Naive thymus-derived CD8-positive, alpha-beta T cell (primary cell): ENCODE data around the gene PCDHB9. TPM values are rescaled to one million over a fixed set of nuclear protein-coding genes. Genes with fewer than 3 reads are reported as not detected.
"Not testable (repeated sequence)": the region's sequence is repeated elsewhere in the genome, so short reads cannot be mapped to it uniquely, and the experiment has no call there.

Experiments
- ATAC-seq, 2 donors: fragments of 150-1000 bp; cut with Tn5 transposase in 1 of 2; sonication (Bioruptor Pico), chemical (Tn5 transposase) in 1 of 2; 1 replicate in 1 of 2; 2 replicates in 1 of 2; pipeline ENCODE4 v1.10.0; 2021; ENCODE audit warnings: mild to moderate bottlenecking in 2 of 2, moderate library complexity in 2 of 2
- POLR2A ChIA-PET: fragments of 350-600 bp; sonication (Branson Sonifier 250); formaldehyde crosslinking; loops from one replicate; lab custom pipeline; 2021; ENCODE audit warnings: antibody characterized with exemption; lab: Charles Lee
- DNase-seq, 10 donors: peaks; one replicate each; pipeline versions ENCODE4 v3.0.0 to v3.0.0-alpha.2; 2020 to 2022
- H3K27ac Mint-ChIP-seq, 10 donors: one replicate each; pipeline ENCODE4 v1.8.0; 2020 to 2022; ENCODE audit warnings: mild to moderate bottlenecking in 10 of 10, mixed read lengths in 10 of 10, moderate library complexity in 4 of 10, inconsistent platforms in 1 of 10
- H3K27me3 Mint-ChIP-seq, 5 donors: one replicate each; pipeline ENCODE4 v1.8.0; 2021 to 2022; ENCODE audit warnings: mixed read lengths in 5 of 5
- H3K36me3 Mint-ChIP-seq, 3 donors: one replicate each; pipeline ENCODE4 v1.8.0; 2020 to 2022; ENCODE audit warnings: mixed read lengths in 3 of 3, mild to moderate bottlenecking in 2 of 3, inconsistent platforms in 1 of 3
- H3K4me1 Mint-ChIP-seq, 4 donors: one replicate each; pipeline ENCODE4 v1.8.0; 2021 to 2022; ENCODE audit warnings: mixed read lengths in 4 of 4
- H3K4me3 Mint-ChIP-seq, 10 donors: one replicate each; pipeline ENCODE4 v1.8.0; 2020 to 2022; ENCODE audit warnings: mild to moderate bottlenecking in 10 of 10, mixed read lengths in 10 of 10, moderate library complexity in 6 of 10, inconsistent platforms in 1 of 10
- H3K9me3 Mint-ChIP-seq, 9 donors: one replicate each; pipeline ENCODE4 v1.8.0; 2020 to 2022; ENCODE audit warnings: mixed read lengths in 9 of 9, mild to moderate bottlenecking in 3 of 9, inconsistent platforms in 1 of 9, moderate library complexity in 1 of 9
- polyA plus RNA-seq, 3 donors: library from polyadenylated mRNA; unstranded; fragments of 300-500 nt; fragmentation: Illumina TruSeq; gene quantifications; one replicate each; pipeline ENCODE4 v1.2.3, GENCODE V29; 2021
- total RNA-seq, 8 experiments: library from RNA in 2 of 8; stranded (reverse) in 2 of 8; gene quantifications; one replicate each; pipeline ENCODE4 v1.2.3 and lab custom pipeline; 2021 to 2026

The PCDHB9 gene
- total and polyA plus RNA-seq, 5 experiments from 2014 or later, result not detected

- Mint-ChIP-seq H3K9me3 (peaks cover 0 to 24% (median 11%) of the 10 kb centered on the region in 9 donors), H3K27me3 (peaks cover 10 to 29% (median 24%) of the 10 kb centered on the region in 5 donors), H3K4me3 (peak overlapping the region in 1 of 10 donors; percentile 10), H3K36me3 (peaks cover 0 to 16% (median 5%) of the 10 kb centered on the region in 3 donors)
- POLR2A ChIA-PET, ATAC-seq, H3K27ac Mint-ChIP-seq, H3K4me1 Mint-ChIP-seq, DNase-seq: not testable (repeated sequence)
Observed at GRCh38 chr5:141174291-141175104, 12.5 kb upstream of the PCDHB9 start.

GRCh38 chr5:141175933-141176332 lies 11.0 kb upstream of the PCDHB9 start:
- Mint-ChIP-seq H3K27me3 (peaks cover 14 to 28% (median 19%) of the 10 kb centered on the region in 5 donors), H3K9me3 (peaks cover 0 to 31% (median 17%) of the 10 kb centered on the region in 9 donors), H3K27ac (no peak overlapping the region), H3K4me3 (no peak overlapping the region), H3K36me3 (peaks cover 0 to 21% (median 5%) of the 10 kb centered on the region in 3 donors), H3K4me1 (peaks cover 0 to 6% (median 2%) of the 10 kb centered on the region in 4 donors)
- POLR2A ChIA-PET, result no interaction called here
- no peak for ATAC-seq
- DNase-seq, result no peak

- H3K4me1 Mint-ChIP-seq, H3K4me3 Mint-ChIP-seq, H3K27ac Mint-ChIP-seq, ATAC-seq, DNase-seq, POLR2A ChIA-PET: not testable (repeated sequence)
- Mint-ChIP-seq H3K9me3 (peaks cover 0 to 40% (median 25%) of the 10 kb centered on the region in 9 donors), H3K27me3 (peaks cover 21 to 36% (median 26%) of the 10 kb centered on the region in 5 donors), H3K36me3 (peaks cover 1 to 22% (median 4%) of the 10 kb centered on the region in 3 donors)
Observed at GRCh38 chr5:141177577-141178191, 9.3 kb upstream of the PCDHB9 start, which contains the start of gene PCDHB8. Gene PCDHB8 (plus strand): TSS chr5:141177790. CDS start chr5:141178035, 245 bp downstream.

- H3K4me3 Mint-ChIP-seq, H3K27ac Mint-ChIP-seq, ATAC-seq, H3K4me1 Mint-ChIP-seq, POLR2A ChIA-PET: not testable (repeated sequence)
- Mint-ChIP-seq H3K36me3 (peaks cover 0 to 23% (median 4%) of the 10 kb centered on the region in 3 donors), H3K9me3 (peaks cover 0 to 35% (median 24%) of the 10 kb centered on the region in 9 donors), H3K27me3 (peaks cover 20 to 33% (median 25%) of the 10 kb centered on the region in 5 donors)
- DNase-seq, result peak in 1 of 10 donors; percentile 65
Observed at GRCh38 chr5:141179371-141179770, 7.6 kb upstream of the PCDHB9 start.

GRCh38 chr5:141179876-141180275 lies 7.1 kb upstream of the PCDHB9 start:
- DNase-seq, result peak in 1 of 10 donors; percentile 53
- POLR2A ChIA-PET, H3K27ac Mint-ChIP-seq, ATAC-seq, H3K4me1 Mint-ChIP-seq: not testable (repeated sequence)
- H3K4me3 Mint-ChIP-seq, result peak overlapping the region in 1 of 10 donors; percentile 43
- peaks cover 5 to 28% (median 7%) of the 10 kb centered on the region in 3 donors for H3K36me3 Mint-ChIP-seq
- peaks cover 0 to 38% (median 28%) of the 10 kb centered on the region in 9 donors for H3K9me3 Mint-ChIP-seq
- H3K27me3 Mint-ChIP-seq, result peaks cover 25 to 38% (median 30%) of the 10 kb centered on the region in 5 donors

- H3K9me3 Mint-ChIP-seq, result peaks cover 0 to 40% (median 32%) of the 10 kb centered on the region in 9 donors
- H3K27ac Mint-ChIP-seq, result no peak overlapping the region
- no peaks in the 10 kb centered on the region for H3K4me1 Mint-ChIP-seq
- peaks cover 5 to 32% (median 9%) of the 10 kb centered on the region in 3 donors for H3K36me3 Mint-ChIP-seq
- ATAC-seq (no peak), DNase-seq (no peak)
- POLR2A ChIA-PET, result no interaction called here
- H3K27me3 Mint-ChIP-seq, result peaks cover 27 to 40% (median 34%) of the 10 kb centered on the region in 5 donors
- H3K4me3 Mint-ChIP-seq, result peak overlapping the region in 1 of 10 donors; percentile 43
Observed at GRCh38 chr5:141180313-141180712, 6.6 kb upstream of the PCDHB9 start.

- POLR2A ChIA-PET, result no interaction called here
- Mint-ChIP-seq H3K36me3 (peaks cover 5 to 43% (median 9%) of the 10 kb centered on the region in 3 donors), H3K4me3 (no peak within 1 kb of the TSS), H3K27ac (no peak within 1 kb of the TSS), H3K27me3 (peaks cover 37 to 55% (median 45%) of the 10 kb centered on the region in 5 donors), H3K4me1 (peaks cover 2 to 6% (median 4%) of the 10 kb centered on the region in 4 donors), H3K9me3 (peaks cover 6 to 47% (median 41%) of the 10 kb centered on the region in 9 donors)
- no peak for ATAC-seq
- no peak for DNase-seq
Observed at GRCh38 chr5:141182248-141182647, 4.7 kb upstream of the PCDHB9 start, which contains the start of gene PCDHB16. Gene PCDHB16 (plus strand): TSS chr5:141182387. CDS start chr5:141182560, 173 bp downstream.

GRCh38 chr5:141184117-141184855 lies 2.7 kb upstream of the PCDHB9 start:
- Mint-ChIP-seq H3K27me3 (peaks cover 42 to 70% (median 56%) of the 10 kb centered on the region in 5 donors), H3K9me3 (peaks cover 6 to 60% (median 49%) of the 10 kb centered on the region in 9 donors), H3K36me3 (peaks cover 12 to 53% (median 14%) of the 10 kb centered on the region in 3 donors), H3K4me1 (peaks cover 2 to 11% (median 4%) of the 10 kb centered on the region in 4 donors)
- H3K4me3 Mint-ChIP-seq, DNase-seq, POLR2A ChIA-PET, ATAC-seq, H3K27ac Mint-ChIP-seq: not testable (repeated sequence)

GRCh38 chr5:141188682-141189081 lies 1.7 kb downstream of the PCDHB9 start:
- DNase-seq, H3K27ac Mint-ChIP-seq, H3K4me3 Mint-ChIP-seq, ATAC-seq, POLR2A ChIA-PET: not testable (repeated sequence)
- Mint-ChIP-seq H3K36me3 (peaks cover 27 to 53% (median 31%) of the 10 kb centered on the region in 3 donors), H3K4me1 (peaks cover 2 to 11% (median 4%) of the 10 kb centered on the region in 4 donors), H3K27me3 (peaks cover 43 to 82% (median 59%) of the 10 kb centered on the region in 5 donors), H3K9me3 (peaks cover 6 to 71% (median 40%) of the 10 kb centered on the region in 9 donors)

- ATAC-seq, H3K4me3 Mint-ChIP-seq, H3K27ac Mint-ChIP-seq, POLR2A ChIA-PET, DNase-seq: not testable (repeated sequence)
- Mint-ChIP-seq H3K36me3 (peaks cover 27 to 53% (median 31%) of the 10 kb centered on the region in 3 donors), H3K4me1 (peaks cover 2 to 11% (median 4%) of the 10 kb centered on the region in 4 donors), H3K9me3 (peaks cover 6 to 70% (median 40%) of the 10 kb centered on the region in 9 donors), H3K27me3 (peaks cover 43 to 84% (median 59%) of the 10 kb centered on the region in 5 donors)
Observed at GRCh38 chr5:141189131-141189530, 2.2 kb downstream of the PCDHB9 start.

GRCh38 chr5:141192110-141192725 lies 5.3 kb downstream of the PCDHB9 start, which contains the start of gene PCDHB10:
Gene PCDHB10 (plus strand): TSS chr5:141192353. CDS start chr5:141192553, 200 bp downstream.
- no peak for DNase-seq
- Mint-ChIP-seq H3K9me3 (peaks cover 6 to 82% (median 40%) of the 10 kb centered on the region in 9 donors), H3K4me3 (no peak within 1 kb of the TSS), H3K36me3 (peaks cover 23 to 54% (median 26%) of the 10 kb centered on the region in 3 donors), H3K27ac (no peak within 1 kb of the TSS), H3K27me3 (peaks cover 29 to 68% (median 45%) of the 10 kb centered on the region in 5 donors), H3K4me1 (peaks cover 0 to 5% (median under 1%) of the 10 kb centered on the region in 4 donors)
- ATAC-seq, result no peak
- POLR2A ChIA-PET, result no interaction called here
